Natural killer cell treated with Interleukin-12 subunit alpha and Interleukin-12 subunit beta and Interleukin-15 and Interleukin-18, amount 100 ng/mL, for 72 hours (primary cell): ENCODE measurements around the gene GCN1. TPM values are rescaled to one million over a fixed set of nuclear protein-coding genes. Genes with fewer than 3 reads are reported as not detected.

Source experiments
- ATAC-seq, 2 donors: fragments of 150-1000 bp; cut with Tn5 transposase in 1 of 2; sonication (Bioruptor Pico), chemical (Tn5 transposase) in 1 of 2; 2 replicates each; pipeline ENCODE4 v1.10.0; 2021
- DNase-seq: peaks from one replicate; pipeline ENCODE4 v3.0.0; 2022; ENCODE audit warnings: low spot score
- H3K27ac Mint-ChIP-seq, 2 donors: 1 replicate in 1 of 2; 2 replicates in 1 of 2; pipeline ENCODE4 v1.8.0; 2022; ENCODE audit warnings: mixed read lengths in 2 of 2, mild to moderate bottlenecking in 1 of 2, moderate library complexity in 1 of 2
- H3K27me3 Mint-ChIP-seq, 2 donors: 1 replicate in 1 of 2; 2 replicates in 1 of 2; pipeline ENCODE4 v1.8.0; 2022; ENCODE audit warnings: mixed read lengths in 2 of 2
- H3K36me3 Mint-ChIP-seq: one replicate; pipeline ENCODE4 v1.8.0; 2022; ENCODE audit warnings: mixed read lengths
- H3K4me1 Mint-ChIP-seq, 2 donors: 1 replicate in 1 of 2; 2 replicates in 1 of 2; pipeline ENCODE4 v1.8.0; 2022; ENCODE audit warnings: low read depth in 2 of 2, mixed read lengths in 2 of 2, mild to moderate bottlenecking in 1 of 2
- H3K4me3 Mint-ChIP-seq: one replicate; pipeline ENCODE4 v1.8.0; 2022; ENCODE audit warnings: mixed read lengths
- H3K9me3 Mint-ChIP-seq: 2 replicates; pipeline ENCODE4 v1.8.0; 2022; ENCODE audit warnings: mixed read lengths
- total RNA-seq, 2 donors: library from RNA; stranded (reverse); gene quantifications; one replicate each; pipeline ENCODE4 v1.2.3, GENCODE V29; 2022

Gene GCN1
- total RNA-seq, 2 donors from 2014 or later, result 126 to 311 TPM

GRCh38 chr12:120098756-120099470 lies 95.6 kb downstream of the GCN1 start:
- ATAC-seq (no peak), DNase-seq (no peak)
- Mint-ChIP-seq H3K36me3 (no peaks in the 10 kb centered on the region), H3K9me3 (no peaks in the 10 kb centered on the region), H3K27ac (no peak overlapping the region), H3K4me1 (peaks cover 20 to 23% of the 10 kb centered on the region in 2 donors), H3K4me3 (no peak overlapping the region), H3K27me3 (no peaks in the 10 kb centered on the region)

- Mint-ChIP-seq H3K9me3 (no peaks in the 10 kb centered on the region), H3K4me1 (peaks cover 15 to 20% of the 10 kb centered on the region in 2 donors), H3K4me3 (no peak overlapping the region), H3K27me3 (no peaks in the 10 kb centered on the region), H3K36me3 (no peaks in the 10 kb centered on the region), H3K27ac (no peak overlapping the region)
- no peak for DNase-seq
- ATAC-seq, result no peak
Measured at GRCh38 chr12:120096671-120097202, 97.8 kb downstream of the GCN1 start.

- H3K36me3 Mint-ChIP-seq, result no peaks in the 10 kb centered on the region
- H3K9me3 Mint-ChIP-seq, result no peaks in the 10 kb centered on the region
- H3K27ac Mint-ChIP-seq, result no peak overlapping the region
- DNase-seq (no peak), ATAC-seq (no peak)
- no peak overlapping the region for H3K4me3 Mint-ChIP-seq
- H3K27me3 Mint-ChIP-seq, result no peaks in the 10 kb centered on the region
- H3K4me1 Mint-ChIP-seq, result peaks cover 8 to 18% of the 10 kb centered on the region in 2 donors
Measured at GRCh38 chr12:120095736-120096135, 98.8 kb downstream of the GCN1 start.

GRCh38 chr12:120095331-120095730 lies 99.2 kb downstream of the GCN1 start:
- Mint-ChIP-seq H3K9me3 (no peaks in the 10 kb centered on the region), H3K4me3 (no peak overlapping the region), H3K4me1 (peaks cover 8 to 16% of the 10 kb centered on the region in 2 donors), H3K27me3 (no peaks in the 10 kb centered on the region), H3K27ac (no peak overlapping the region), H3K36me3 (no peaks in the 10 kb centered on the region)
- no peak for DNase-seq
- no peak for ATAC-seq

- no peaks in the 10 kb centered on the region for H3K9me3 Mint-ChIP-seq
- no peaks in the 10 kb centered on the region for H3K36me3 Mint-ChIP-seq
- ATAC-seq, result no peak
- peaks cover 4 to 12% of the 10 kb centered on the region in 2 donors for H3K4me1 Mint-ChIP-seq
- no peak overlapping the region for H3K4me3 Mint-ChIP-seq
- no peak overlapping the region for H3K27ac Mint-ChIP-seq
- no peaks in the 10 kb centered on the region for H3K27me3 Mint-ChIP-seq
- DNase-seq, result no peak
Measured at GRCh38 chr12:120094485-120094884, 100.0 kb downstream of the GCN1 start.

- no peaks in the 10 kb centered on the region for H3K27me3 Mint-ChIP-seq
- no peaks in the 10 kb centered on the region for H3K9me3 Mint-ChIP-seq
- H3K27ac Mint-ChIP-seq, result no peak overlapping the region
- no peaks in the 10 kb centered on the region for H3K36me3 Mint-ChIP-seq
- ATAC-seq (peak; percentile 3 to 30), DNase-seq (no peak)
- peaks cover 4 to 16% of the 10 kb centered on the region in 2 donors for H3K4me1 Mint-ChIP-seq
- no peak overlapping the region for H3K4me3 Mint-ChIP-seq
Measured at GRCh38 chr12:120093592-120094355, 100.7 kb downstream of the GCN1 start.

GRCh38 chr12:120093336-120093591 lies 101.3 kb downstream of the GCN1 start:
- no peak overlapping the region for H3K4me3 Mint-ChIP-seq
- H3K27ac Mint-ChIP-seq, result no peak overlapping the region
- ATAC-seq, result no peak
- peaks cover 4 to 16% of the 10 kb centered on the region in 2 donors for H3K4me1 Mint-ChIP-seq
- no peak for DNase-seq
- no peaks in the 10 kb centered on the region for H3K9me3 Mint-ChIP-seq
- no peaks in the 10 kb centered on the region for H3K36me3 Mint-ChIP-seq
- no peaks in the 10 kb centered on the region for H3K27me3 Mint-ChIP-seq

GRCh38 chr12:120092551-120093335 lies 101.8 kb downstream of the GCN1 start:
- DNase-seq (no peak), ATAC-seq (no peak)
- H3K27me3 Mint-ChIP-seq, result no peaks in the 10 kb centered on the region
- H3K9me3 Mint-ChIP-seq, result no peaks in the 10 kb centered on the region
- peaks cover 5 to 16% of the 10 kb centered on the region in 2 donors for H3K4me1 Mint-ChIP-seq
- no peaks in the 10 kb centered on the region for H3K36me3 Mint-ChIP-seq
- H3K4me3 Mint-ChIP-seq, result no peak overlapping the region
- no peak overlapping the region for H3K27ac Mint-ChIP-seq

- no peak for DNase-seq
- Mint-ChIP-seq H3K27me3 (no peaks in the 10 kb centered on the region), H3K4me3 (no peak overlapping the region), H3K4me1 (peaks cover 17 to 26% of the 10 kb centered on the region in 2 donors), H3K27ac (peak overlapping the region; percentile 25 to 70), H3K9me3 (no peaks in the 10 kb centered on the region), H3K36me3 (no peaks in the 10 kb centered on the region)
- no peak for ATAC-seq
Measured at GRCh38 chr12:120091371-120092090, 103.0 kb downstream of the GCN1 start.

- Mint-ChIP-seq H3K4me1 (peaks cover 21 to 28% of the 10 kb centered on the region in 2 donors), H3K27ac (peak overlapping the region; percentile 25 to 70), H3K27me3 (no peaks in the 10 kb centered on the region), H3K9me3 (no peaks in the 10 kb centered on the region), H3K4me3 (no peak overlapping the region), H3K36me3 (no peaks in the 10 kb centered on the region)
- DNase-seq (no peak), ATAC-seq (no peak)
Measured at GRCh38 chr12:120090626-120091295, 103.8 kb downstream of the GCN1 start.

- Mint-ChIP-seq H3K27ac (no peak overlapping the region), H3K36me3 (no peaks in the 10 kb centered on the region), H3K9me3 (no peaks in the 10 kb centered on the region), H3K4me3 (no peak overlapping the region), H3K4me1 (peaks cover 24 to 31% of the 10 kb centered on the region in 2 donors), H3K27me3 (no peaks in the 10 kb centered on the region)
- DNase-seq, result no peak
- ATAC-seq, result no peak
Measured at GRCh38 chr12:120090206-120090605, 104.3 kb downstream of the GCN1 start.

GRCh38 chr12:120089796-120090195 lies 104.7 kb downstream of the GCN1 start:
- Mint-ChIP-seq H3K27ac (no peak overlapping the region), H3K4me3 (no peak overlapping the region), H3K9me3 (no peaks in the 10 kb centered on the region), H3K27me3 (no peaks in the 10 kb centered on the region), H3K36me3 (no peaks in the 10 kb centered on the region), H3K4me1 (peaks cover 23 to 32% of the 10 kb centered on the region in 2 donors)
- DNase-seq (no peak), ATAC-seq (no peak)

GRCh38 chr12:120089105-120089504 lies 105.4 kb downstream of the GCN1 start:
- no peak overlapping the region for H3K4me3 Mint-ChIP-seq

More at GRCh38 chr12:120089105-120089504, 105.4 kb downstream of the GCN1 start:
- Mint-ChIP-seq H3K4me1 (peaks cover 20 to 30% of the 10 kb centered on the region in 2 donors), H3K9me3 (no peaks in the 10 kb centered on the region), H3K27me3 (no peaks in the 10 kb centered on the region), H3K27ac (no peak overlapping the region), H3K36me3 (no peaks in the 10 kb centered on the region)
- ATAC-seq (no peak), DNase-seq (no peak)
